Gastrocnemius medialis (tissue), 4 donors: ENCODE data around the gene RPL35. TPM values are rescaled to one million over a fixed set of nuclear protein-coding genes. Genes with fewer than 3 reads are reported as not detected.
A peak's percentile ranks its signal among the peaks of the same experiment; 100 is the strongest.

Experiments
- ATAC-seq, 2 donors: fragments of 150-250 bp; one replicate each; pipeline ENCODE4 v1.9.1; 2016
- DNase-seq, 2 donors: peaks; one replicate each; pipeline ENCODE4 v3.0.0-alpha.2; 2019
- H3K27ac ChIP-seq, 4 donors: fragments of 200-600 bp; sonication (generic); 1 replicate in 1 of 4; 2 replicates in 3 of 4; pipeline ENCODE4 v1.5.1; 2016 to 2018; ENCODE audit warnings: mild to moderate bottlenecking in 2 of 4, moderate library complexity in 1 of 4
- H3K27me3 ChIP-seq, 3 donors: fragments of 200-600 bp; sonication (generic) in 2 of 3; 1 replicate in 1 of 3; 2 replicates in 2 of 3; pipeline versions ENCODE4 v1.5.1 to v1.6.0; 2016 to 2019; ENCODE audit warnings: mild to moderate bottlenecking in 1 of 3, moderate library complexity in 1 of 3
- H3K36me3 ChIP-seq, 2 donors: fragments of 200-600 bp; sonication (generic) in 1 of 2; one replicate each; pipeline ENCODE4 v1.5.1; 2017 to 2018
- H3K4me1 ChIP-seq, 2 donors: fragments of 200-600 bp; sonication (generic) in 1 of 2; one replicate each; pipeline ENCODE4 v1.5.1; 2016 to 2017; ENCODE audit warnings: mild to moderate bottlenecking in 2 of 2
- H3K4me3 ChIP-seq, 4 donors: fragments of 200-600 bp; sonication (generic) in 3 of 4; 1 replicate in 1 of 4; 2 replicates in 3 of 4; pipeline ENCODE4 v1.5.1; 2016 to 2019; ENCODE audit warnings: mild to moderate bottlenecking in 2 of 4
- H3K9me3 ChIP-seq, 3 donors: fragments of 200-600 bp; sonication (generic) in 2 of 3; 1 replicate in 1 of 3; 2 replicates in 2 of 3; pipeline ENCODE4 v1.5.1; 2016 to 2019
- CTCF ChIP-seq, 5 experiments: fragments of 450-650 bp in 3 of 5; fragments of 200-600 bp in 2 of 5; sonication (generic) in 2 of 5; IDR thresholded peaks in 4 of 5; conservative IDR thresholded peaks in 1 of 5; 1 replicate in 4 of 5; 2 replicates in 1 of 5; pipeline ENCODE4 v1.5.1; 2016 to 2019; ENCODE audit warnings: antibody characterized with exemption in 5 of 5, mild to moderate bottlenecking in 3 of 5, moderate library complexity in 3 of 5
- POLR2A ChIP-seq, 2 donors: fragments of 450-650 bp; IDR thresholded peaks; one replicate each; pipeline ENCODE4 v1.6.1; 2017; ENCODE audit warnings: antibody characterized with exemption in 2 of 2, mild to moderate bottlenecking in 2 of 2, moderate library complexity in 2 of 2
- in situ Hi-C, 4 donors: fragments of 200-750 bp; cut with MboI; loops; one replicate each; pipeline versions ENCODE4 v1.15.0 to v1.8.0; 2017; ENCODE audit warnings: low sequenced_read_pairs in 4 of 4
- intact Hi-C: fragments of 100-400 bp; cut with DNase I; formaldehyde crosslinking; loops from one replicate; pipeline ENCODE4 v1.15.1; 2023; ENCODE audit warnings: low total_unique reads
- total RNA-seq, 4 donors: library from RNA; depleted of rRNA; stranded (reverse); fragments of >200 nt; gene quantifications; one replicate each; pipeline versions ENCODE4 v1.1.0 to v1.2.3, GENCODE V29; 2016

The RPL35 gene
- total RNA-seq, 4 donors from 2014 or later, result 2,099 to 2,608 (median 2,478) TPM

GRCh38 chr9:124810663-124811355 is 50.9 kb downstream of the RPL35 start:
- intact Hi-C loops (no loop called here), in situ Hi-C loops (no loop called here)
- TF ChIP-seq CTCF (IDR thresholded peaks at IDR 0.05 in 4 of 5, conservative IDR thresholded peaks at IDR 0.05 in 1 of 5) (no peak), POLR2A (IDR thresholded peaks at IDR 0.05) (no peak)
- H3K27ac ChIP-seq, result no peak overlapping the region
- H3K9me3 ChIP-seq, result no peaks in the 10 kb centered on the region
- no peak for DNase-seq
- no peaks in the 10 kb centered on the region for H3K36me3 ChIP-seq
- no peak overlapping the region for H3K4me3 ChIP-seq
- H3K27me3 ChIP-seq, result no peaks in the 10 kb centered on the region
- no peaks in the 10 kb centered on the region for H3K4me1 ChIP-seq
- peak in 1 of 2 donors; percentile 27 for ATAC-seq

- Histone ChIP-seq H3K27ac (no peak overlapping the region), H3K9me3 (no peaks in the 10 kb centered on the region), H3K36me3 (no peaks in the 10 kb centered on the region), H3K4me3 (no peak overlapping the region), H3K27me3 (no peaks in the 10 kb centered on the region), H3K4me1 (peaks cover 6% of the 10 kb centered on the region in 2 donors)
- no peak for ATAC-seq
- TF ChIP-seq CTCF (IDR thresholded peaks at IDR 0.05 in 4 of 5, conservative IDR thresholded peaks at IDR 0.05 in 1 of 5), result no peak
- no peak for TF ChIP-seq POLR2A (IDR thresholded peaks at IDR 0.05)
- intact Hi-C loops, result no loop called here
- DNase-seq, result no peak
- in situ Hi-C loops, result no loop called here
Measured at GRCh38 chr9:124809741-124810500, 51.8 kb downstream of the RPL35 start.

DNA sequence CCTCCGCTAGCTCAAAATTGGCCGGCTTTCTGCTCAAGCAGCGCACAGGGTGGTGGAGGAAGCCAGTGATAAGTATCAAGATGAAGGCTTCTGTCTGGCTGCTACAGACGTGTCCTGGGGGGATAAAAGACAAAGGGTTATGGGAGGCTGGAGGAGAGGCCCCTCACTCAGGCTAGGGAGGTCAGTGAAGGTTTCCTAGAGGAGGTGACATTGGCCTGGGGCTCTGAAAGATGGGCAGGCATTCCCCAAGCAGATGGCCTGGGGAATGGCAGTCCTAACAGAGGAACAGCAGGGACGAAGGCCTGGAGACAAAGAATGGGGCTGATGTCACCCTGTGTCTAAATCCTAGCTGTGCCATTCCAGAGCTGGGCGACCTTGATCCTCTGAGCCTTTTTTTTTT is 52.5 kb downstream of the RPL35 start:
- peaks cover 6 to 7% of the 10 kb centered on the region in 2 donors for H3K4me1 ChIP-seq
- DNase-seq (no peak), ATAC-seq (no peak)
- in situ Hi-C loops (no loop called here), intact Hi-C loops (no loop called here)
- no peak overlapping the region for H3K27ac ChIP-seq
- no peaks in the 10 kb centered on the region for H3K27me3 ChIP-seq
- no peak for TF ChIP-seq POLR2A (IDR thresholded peaks at IDR 0.05)
- TF ChIP-seq CTCF (IDR thresholded peaks at IDR 0.05 in 4 of 5, conservative IDR thresholded peaks at IDR 0.05 in 1 of 5), result no peak
- H3K9me3 ChIP-seq, result no peaks in the 10 kb centered on the region
- H3K4me3 ChIP-seq, result no peak overlapping the region
- H3K36me3 ChIP-seq, result no peaks in the 10 kb centered on the region

- DNase-seq, result no peak
Measured at GRCh38 chr9:124808246-124808956, 53.4 kb downstream of the RPL35 start.

More at GRCh38 chr9:124808246-124808956, 53.4 kb downstream of the RPL35 start:
- Histone ChIP-seq H3K27me3 (no peaks in the 10 kb centered on the region), H3K4me1 (peaks cover 6 to 7% of the 10 kb centered on the region in 2 donors), H3K27ac (no peak overlapping the region), H3K4me3 (no peak overlapping the region), H3K9me3 (no peaks in the 10 kb centered on the region), H3K36me3 (no peaks in the 10 kb centered on the region)
- intact Hi-C loops (no loop called here), in situ Hi-C loops (no loop called here)
- no peak for TF ChIP-seq POLR2A (IDR thresholded peaks at IDR 0.05)
- no peak for TF ChIP-seq CTCF (IDR thresholded peaks at IDR 0.05 in 4 of 5, conservative IDR thresholded peaks at IDR 0.05 in 1 of 5)
- no peak for ATAC-seq

Other genes starting within 250 kb of the RPL35 start
- 1 to 10 TPM in 3 of 4 donors, under 1 TPM in 1; 0.58 to 5.6 (median 2.1) TPM for gene NR6A1, start 90.6 kb downstream of the RPL35 start, total RNA-seq
- gene OLFML2A, start 84.8 kb downstream of the RPL35 start, total RNA-seq, result 10 to 100 TPM in 3 of 4 donors, 1 to 10 TPM in 1; 6.9 to 48.0 (median 32.8) TPM
- gene WDR38, start 8.5 kb downstream of the RPL35 start, total RNA-seq, result not detected
- gene ARPC5L, start 173 bp upstream of the RPL35 start, total RNA-seq, result 10 to 100 TPM; 28.9 to 47.1 (median 29.2) TPM
- 10 to 100 TPM; 12.2 to 20.5 (median 18.6) TPM for gene GOLGA1, start 79.1 kb upstream of the RPL35 start, total RNA-seq